ENCODE results near the gene GNAT3.

DNA sequence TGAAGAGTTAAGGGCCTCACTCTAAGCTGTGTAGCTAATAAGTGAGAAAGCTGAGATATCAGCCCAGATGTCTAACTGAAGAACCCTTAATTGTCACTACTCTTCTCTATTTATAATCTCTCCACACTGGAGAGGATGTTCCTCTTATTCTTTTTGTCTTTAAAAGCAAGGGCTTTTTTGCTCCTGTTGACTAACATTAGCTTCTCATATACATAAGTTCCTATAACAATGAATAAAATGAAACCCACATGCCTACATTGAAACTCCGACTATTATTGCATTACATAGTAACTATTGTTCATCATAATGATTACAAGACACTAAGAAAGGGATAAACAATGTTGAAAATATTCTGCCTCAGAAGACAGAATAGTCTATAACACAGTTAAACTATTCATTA is 67.1 kb downstream of the GNAT3 start:
- TF ChIP-seq CTCF (IDR thresholded peaks at IDR 0.05): no peak
- TF ChIP-seq POLR2A (IDR thresholded peaks at IDR 0.05): no peak

Data from Peyer's patch (tissue), 4 donors.